ENCODE data around the gene GSTA4. TPM values are rescaled to one million over a fixed set of nuclear protein-coding genes. Genes with fewer than 3 reads are reported as not detected.
A peak's percentile ranks its signal among the peaks of the same experiment; 100 is the strongest.
"Not testable (repeated sequence)": the region's sequence is repeated elsewhere in the genome, so short reads cannot be mapped to it uniquely, and the experiment has no call there.

GSTA4 gene
- total RNA-seq, 6 donors from 2014 or later: 29.0 to 151 (median 80.8) TPM

DNA sequence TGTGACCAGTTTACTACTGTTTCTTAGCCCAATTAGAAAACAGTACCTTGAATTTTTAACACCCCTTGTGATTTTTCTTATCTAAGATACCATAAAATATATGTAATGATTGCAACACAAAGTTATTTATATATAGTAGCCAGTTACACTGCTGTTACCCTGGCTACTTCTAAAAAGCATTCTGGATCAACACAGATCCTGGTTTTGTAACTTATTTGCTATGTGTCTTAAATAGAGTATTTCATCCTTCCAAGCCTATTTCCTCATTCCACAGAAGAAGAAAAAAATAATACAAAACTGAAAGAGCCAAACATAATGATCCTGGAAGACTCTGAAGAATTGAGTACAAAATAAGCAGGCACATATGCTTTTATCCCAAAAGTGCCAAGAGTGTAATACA lies 19.0 kb upstream of the GSTA4 start:
- no peaks in the 10 kb centered on the region for H3K9me3 ChIP-seq
- peak; percentile 34 to 53 for ATAC-seq (ENCODE audit: low FRiP score in 2 of 2)
- H3K27ac ChIP-seq: peak overlapping the region; percentile 43 to 76 (median 60)
- no peak overlapping the region for H3K4me3 ChIP-seq
- TF ChIP-seq POLR2A (IDR thresholded peaks at IDR 0.05): no peak
- TF ChIP-seq POLR2AphosphoS5 (IDR thresholded peaks at IDR 0.05): no peak
- TF ChIP-seq EP300 (IDR thresholded peaks at IDR 0.05): no peak
- TF ChIP-seq, protein P1, sequence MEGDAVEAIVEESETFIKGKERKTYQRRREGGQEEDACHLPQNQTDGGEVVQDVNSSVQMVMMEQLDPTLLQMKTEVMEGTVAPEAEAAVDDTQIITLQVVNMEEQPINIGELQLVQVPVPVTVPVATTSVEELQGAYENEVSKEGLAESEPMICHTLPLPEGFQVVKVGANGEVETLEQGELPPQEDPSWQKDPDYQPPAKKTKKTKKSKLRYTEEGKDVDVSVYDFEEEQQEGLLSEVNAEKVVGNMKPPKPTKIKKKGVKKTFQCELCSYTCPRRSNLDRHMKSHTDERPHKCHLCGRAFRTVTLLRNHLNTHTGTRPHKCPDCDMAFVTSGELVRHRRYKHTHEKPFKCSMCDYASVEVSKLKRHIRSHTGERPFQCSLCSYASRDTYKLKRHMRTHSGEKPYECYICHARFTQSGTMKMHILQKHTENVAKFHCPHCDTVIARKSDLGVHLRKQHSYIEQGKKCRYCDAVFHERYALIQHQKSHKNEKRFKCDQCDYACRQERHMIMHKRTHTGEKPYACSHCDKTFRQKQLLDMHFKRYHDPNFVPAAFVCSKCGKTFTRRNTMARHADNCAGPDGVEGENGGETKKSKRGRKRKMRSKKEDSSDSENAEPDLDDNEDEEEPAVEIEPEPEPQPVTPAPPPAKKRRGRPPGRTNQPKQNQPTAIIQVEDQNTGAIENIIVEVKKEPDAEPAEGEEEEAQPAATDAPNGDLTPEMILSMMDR (IDR thresholded peaks at IDR 0.05): no peak
- DNase-seq: no peak
- H3K4me1 ChIP-seq: peaks cover 0 to 7% (median 0%) of the 10 kb centered on the region in 4 donors
- no peaks in the 10 kb centered on the region for H3K27me3 ChIP-seq
- peaks cover 37 to 94% (median 56%) of the 10 kb centered on the region in 4 donors for H3K36me3 ChIP-seq

DNA sequence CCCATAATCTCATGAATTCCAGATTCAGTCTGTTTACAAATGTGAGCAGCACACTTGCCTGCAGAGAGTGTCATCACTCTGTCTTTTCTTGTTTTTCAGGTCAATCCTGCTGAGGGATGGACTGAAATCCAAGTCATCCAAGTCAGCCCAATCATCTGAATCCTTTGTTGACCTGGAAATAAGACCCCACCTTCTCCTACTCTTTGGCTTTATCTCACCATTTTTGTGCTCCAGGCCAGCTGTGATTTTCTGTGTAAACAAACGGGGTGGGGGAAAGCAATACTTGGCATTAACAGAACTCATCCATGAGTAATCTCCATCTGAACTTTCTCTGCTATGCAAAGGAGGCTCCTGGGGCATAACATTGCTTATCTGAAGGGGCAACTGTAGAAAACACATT lies 16.9 kb upstream of the GSTA4 start:
- peaks cover 35 to 87% (median 50%) of the 10 kb centered on the region in 4 donors for H3K36me3 ChIP-seq
- no peak overlapping the region for H3K4me3 ChIP-seq
- H3K4me1 ChIP-seq: peaks cover 0 to 17% (median 0%) of the 10 kb centered on the region in 4 donors
- H3K9me3 ChIP-seq: no peaks in the 10 kb centered on the region
- ATAC-seq (ENCODE audit: low FRiP score in 2 of 2) (no peak), DNase-seq (no peak)
- H3K27me3 ChIP-seq: no peaks in the 10 kb centered on the region
- TF ChIP-seq, protein P1 (IDR thresholded peaks at IDR 0.05): no peak
- TF ChIP-seq EP300 (IDR thresholded peaks at IDR 0.05) (no peak), POLR2AphosphoS5 (IDR thresholded peaks at IDR 0.05) (no peak), POLR2A (IDR thresholded peaks at IDR 0.05) (no peak)
- 78 to 83% methylated on average over 1 of the region's 1 CpG for WGBS, 2 donors
- no peak overlapping the region for H3K27ac ChIP-seq

DNA sequence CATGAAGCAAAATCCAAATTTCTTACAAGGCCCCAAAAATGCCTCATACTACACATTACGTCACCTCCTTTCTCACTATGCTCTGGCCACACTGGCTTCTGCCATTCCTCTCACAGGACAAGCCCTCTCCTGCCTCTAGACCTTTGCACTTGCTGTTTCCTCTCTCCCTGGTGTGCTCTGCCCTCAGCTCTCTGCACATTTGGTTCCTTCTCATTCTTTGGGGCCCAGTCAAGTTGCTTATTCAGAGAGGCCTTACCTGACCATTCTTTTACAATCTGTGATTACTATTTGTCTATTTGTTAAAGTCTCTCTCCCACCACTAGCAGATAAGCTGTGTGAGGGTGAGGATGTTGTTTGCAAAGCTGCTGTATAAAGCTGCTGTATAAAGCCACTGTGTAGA lies 15.4 kb upstream of the GSTA4 start:
- WGBS, 2 donors: 82 to 89% methylated on average over 1 of the region's 1 CpG
- H3K27me3 ChIP-seq: no peaks in the 10 kb centered on the region
- H3K36me3 ChIP-seq: peaks cover 40 to 89% (median 54%) of the 10 kb centered on the region in 4 donors
- ATAC-seq (ENCODE audit: low FRiP score in 2 of 2) (no peak), DNase-seq (no peak)
- H3K4me3 ChIP-seq: no peak overlapping the region
- TF ChIP-seq EP300 (IDR thresholded peaks at IDR 0.05): no peak
- TF ChIP-seq, protein P1 (IDR thresholded peaks at IDR 0.05): no peak
- TF ChIP-seq POLR2AphosphoS5 (IDR thresholded peaks at IDR 0.05): no peak
- no peak for TF ChIP-seq POLR2A (IDR thresholded peaks at IDR 0.05)
- peaks cover 0 to 17% (median 0%) of the 10 kb centered on the region in 4 donors for H3K4me1 ChIP-seq
- H3K27ac ChIP-seq: no peak overlapping the region
- no peaks in the 10 kb centered on the region for H3K9me3 ChIP-seq

DNA sequence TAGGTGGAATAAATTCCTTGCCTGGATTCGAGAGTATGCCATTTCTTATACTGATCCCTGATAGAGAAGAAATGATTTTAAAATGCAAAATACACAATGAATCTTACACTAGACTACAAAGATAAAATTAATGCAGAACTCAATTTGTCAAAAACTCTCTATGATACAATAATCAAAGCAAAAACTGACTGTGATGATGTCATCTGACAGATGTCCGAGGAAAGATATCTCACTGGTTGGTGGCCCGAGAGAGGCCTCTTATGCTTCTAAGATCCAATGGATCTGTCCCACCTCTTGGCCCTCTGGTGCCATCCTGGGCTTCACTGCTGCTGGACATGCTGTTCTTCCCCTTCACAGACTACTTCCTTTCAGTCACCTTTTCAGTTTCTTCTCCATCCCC lies 14.4 kb upstream of the GSTA4 start:
- Histone ChIP-seq H3K9me3 (no peaks in the 10 kb centered on the region), H3K27me3 (no peaks in the 10 kb centered on the region), H3K4me3 (no peak overlapping the region), H3K36me3 (peaks cover 47 to 90% (median 58%) of the 10 kb centered on the region in 4 donors), H3K27ac (no peak overlapping the region), H3K4me1 (peaks cover 0 to 14% (median 0%) of the 10 kb centered on the region in 4 donors)
- TF ChIP-seq POLR2A (IDR thresholded peaks at IDR 0.05) (no peak), EP300 (IDR thresholded peaks at IDR 0.05) (no peak), POLR2AphosphoS5 (IDR thresholded peaks at IDR 0.05) (no peak)
- TF ChIP-seq, protein P1 (IDR thresholded peaks at IDR 0.05): no peak
- WGBS, 2 donors: 96% methylated on average over 3 of the region's 3 CpGs
- DNase-seq: no peak
- no peak for ATAC-seq (ENCODE audit: low FRiP score in 2 of 2)

DNA sequence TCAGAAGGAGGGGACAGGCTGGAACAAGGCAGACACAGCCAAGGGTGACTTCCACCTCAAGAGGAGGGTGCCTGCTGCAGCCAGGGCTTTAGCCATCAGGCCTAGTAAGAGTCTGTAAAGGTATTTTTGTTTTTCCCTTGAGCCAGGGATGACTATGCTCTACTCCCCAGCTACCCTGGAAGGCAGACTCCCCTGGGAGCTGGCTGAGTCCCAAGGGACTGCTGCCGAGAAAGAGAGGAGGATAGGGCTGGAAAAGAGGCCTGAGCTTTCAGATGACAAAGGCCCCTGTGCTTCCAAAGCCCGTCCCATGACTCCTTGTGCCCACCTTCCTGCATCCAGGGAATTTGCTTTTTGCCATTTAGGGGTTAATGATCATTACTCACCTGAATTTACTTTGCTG lies 14.0 kb upstream of the GSTA4 start:
- Histone ChIP-seq H3K36me3 (peaks cover 47 to 92% (median 58%) of the 10 kb centered on the region in 4 donors), H3K27me3 (no peaks in the 10 kb centered on the region), H3K4me3 (no peak overlapping the region), H3K9me3 (no peaks in the 10 kb centered on the region), H3K27ac (no peak overlapping the region), H3K4me1 (peaks cover 0 to 10% (median 0%) of the 10 kb centered on the region in 4 donors)
- no peak for ATAC-seq (ENCODE audit: low FRiP score in 2 of 2)
- DNase-seq: no peak
- WGBS, 2 donors: 65 to 89% methylated on average over 2 of the region's 2 CpGs
- no peak for TF ChIP-seq POLR2AphosphoS5 (IDR thresholded peaks at IDR 0.05)
- no peak for TF ChIP-seq POLR2A (IDR thresholded peaks at IDR 0.05)
- TF ChIP-seq EP300 (IDR thresholded peaks at IDR 0.05): no peak
- TF ChIP-seq, protein P1 (IDR thresholded peaks at IDR 0.05): no peak

DNA sequence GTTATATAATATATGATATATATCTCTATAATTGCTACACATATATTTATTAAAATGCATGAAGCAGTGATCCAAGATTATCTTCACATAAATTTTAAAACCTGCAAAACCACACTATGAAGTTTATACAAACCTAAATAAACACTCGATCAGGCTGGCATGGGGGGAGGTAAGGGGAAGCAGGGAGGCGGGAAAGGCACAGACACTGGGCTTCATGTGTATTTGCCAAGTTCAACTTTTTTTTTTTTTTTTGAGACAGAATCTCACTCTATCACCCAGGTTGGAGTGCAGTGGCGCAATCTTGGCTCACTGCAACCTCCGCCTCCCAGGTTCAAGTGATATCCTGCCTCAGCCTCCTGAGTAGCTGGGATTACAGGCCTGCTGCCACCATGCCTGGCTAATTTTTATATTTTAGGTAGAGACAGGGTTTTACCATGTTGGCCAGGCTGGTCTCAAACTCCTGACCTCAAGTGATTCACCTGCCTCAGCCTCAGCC lies 13.2 kb upstream of the GSTA4 start:
- DNase-seq: peak in 1 of 2 donors; percentile 58
- peaks cover 0 to 10% (median 0%) of the 10 kb centered on the region in 4 donors for H3K4me1 ChIP-seq
- not testable (repeated sequence) for H3K27me3 ChIP-seq; ATAC-seq (ENCODE audit: low FRiP score in 2 of 2); H3K4me3 ChIP-seq; H3K9me3 ChIP-seq
- H3K27ac ChIP-seq: peak overlapping the region in 1 of 4 donors; percentile 21
- WGBS, 2 donors: 69 to 79% methylated on average over 4 of the region's 4 CpGs
- peaks cover 44 to 92% (median 57%) of the 10 kb centered on the region in 4 donors for H3K36me3 ChIP-seq

Measured in upper lobe of left lung (tissue), 6 donors.